HL-60/S4 (cell line): ENCODE results near the gene GAS7.

Experiments used
- in situ Hi-C: fragments of 300-500 bp; cut with MboI; formaldehyde crosslinking; loops from 2 replicates; pipeline ENCODE4 v1.14.3; 2022; ENCODE audit warnings: low sequenced_read_pairs

Gene GAS7

GRCh38 chr17:10053782-10054540 lies 144.4 kb downstream of the GAS7 start:
- in situ Hi-C loops: no loop called here

- in situ Hi-C loops: no loop called here
Observed at GRCh38 chr17:10052106-10052813, 146.1 kb downstream of the GAS7 start.

DNA sequence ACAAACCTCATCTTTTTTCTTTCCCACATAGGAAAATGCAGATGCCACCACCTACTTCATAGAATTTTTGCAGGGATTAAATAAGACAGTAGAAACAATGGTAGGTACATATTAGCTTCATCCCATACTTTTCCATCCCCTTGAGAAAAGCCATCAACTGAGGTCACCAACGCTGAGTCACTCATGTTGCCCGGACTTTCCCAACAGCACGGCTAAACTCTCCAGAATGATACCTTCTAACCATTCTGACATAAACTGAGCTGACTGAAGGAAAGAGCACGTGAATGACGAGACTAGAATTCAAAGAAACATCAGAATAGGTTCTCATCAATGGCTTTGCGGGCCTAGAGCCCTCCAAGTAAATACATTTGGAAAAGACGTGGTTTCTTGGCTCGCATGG lies 147.3 kb downstream of the GAS7 start:
- in situ Hi-C loops: no loop called here

DNA sequence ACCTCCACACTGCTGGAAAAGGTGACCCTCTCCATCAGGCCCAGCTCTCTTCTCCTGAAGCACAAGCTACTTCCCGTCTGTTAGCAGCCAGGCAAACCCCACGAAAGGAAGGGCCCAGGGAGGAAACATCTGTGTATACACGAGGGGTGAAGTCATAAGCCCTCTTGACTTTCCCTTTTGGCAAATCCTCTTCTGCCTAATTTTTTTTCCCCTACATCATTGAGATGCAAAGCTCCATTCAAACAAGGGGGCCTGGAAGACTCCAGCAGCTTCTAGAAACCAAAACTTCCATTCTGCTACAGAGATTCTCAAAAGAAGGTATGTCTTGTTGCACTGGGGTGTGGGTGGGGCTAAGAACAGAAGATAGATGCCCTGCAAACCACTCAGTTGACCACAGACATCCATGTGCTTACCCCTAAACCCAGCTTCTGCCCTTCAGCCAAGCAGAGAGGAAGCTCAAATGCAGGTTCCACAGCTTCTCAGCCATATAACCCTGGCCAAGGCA lies 147.8 kb downstream of the GAS7 start:
- in situ Hi-C loops: no loop called here

- in situ Hi-C loops: no loop called here
Observed at GRCh38 chr17:10048629-10049350, 149.6 kb downstream of the GAS7 start.

DNA sequence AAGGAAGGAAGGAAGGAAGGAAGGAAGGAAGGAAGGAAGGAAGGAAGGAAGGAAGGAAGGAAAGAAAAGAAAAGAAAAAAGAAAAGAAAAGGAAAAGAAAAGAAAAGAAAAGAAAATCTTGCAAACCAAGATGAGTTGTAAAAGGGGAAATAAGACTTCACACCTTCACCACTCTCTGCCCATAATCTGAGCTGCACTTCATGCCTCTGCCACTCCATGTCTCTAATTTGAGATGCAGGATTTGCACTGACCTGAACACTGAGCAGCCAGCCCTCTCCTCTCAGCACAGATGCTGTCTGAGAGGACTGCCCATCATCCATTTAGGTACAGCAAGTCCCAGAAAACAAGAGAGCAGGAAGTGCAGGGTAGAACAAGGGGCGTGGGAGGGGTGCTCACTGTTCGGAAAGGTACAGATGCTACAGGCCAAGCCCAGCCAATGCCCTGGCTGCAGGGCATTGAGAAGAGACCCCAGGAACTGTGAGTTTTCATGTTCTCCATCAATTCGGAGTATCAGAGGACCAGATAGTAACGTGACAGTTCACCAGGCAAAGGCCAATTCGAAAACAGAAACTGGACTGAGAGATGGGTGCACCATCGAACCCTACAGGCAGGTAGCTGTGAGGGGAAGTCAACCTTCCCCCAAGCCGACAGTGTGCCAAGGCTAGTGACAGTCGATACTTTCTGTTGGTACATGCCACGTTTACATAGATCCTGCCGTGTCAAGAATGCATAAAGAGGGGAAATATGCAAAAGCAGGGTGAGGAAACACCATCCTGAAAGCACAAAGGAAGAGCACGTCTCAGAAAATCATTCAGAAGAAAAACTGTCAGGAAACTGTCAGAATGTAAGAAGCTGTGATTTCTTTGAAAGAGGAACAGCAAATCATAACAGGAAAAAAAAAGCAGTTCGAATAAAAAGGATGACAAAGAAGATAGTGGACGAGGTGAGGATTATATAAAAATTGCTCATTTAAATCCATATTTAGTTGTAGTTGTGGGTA lies 151.3 kb downstream of the GAS7 start:
- in situ Hi-C loops: no loop called here

GRCh38 chr17:10045871-10046658 lies 152.3 kb downstream of the GAS7 start:
- in situ Hi-C loops: no loop called here

- in situ Hi-C loops: no loop called here
Observed at GRCh38 chr17:10042589-10043244, 155.7 kb downstream of the GAS7 start.

DNA sequence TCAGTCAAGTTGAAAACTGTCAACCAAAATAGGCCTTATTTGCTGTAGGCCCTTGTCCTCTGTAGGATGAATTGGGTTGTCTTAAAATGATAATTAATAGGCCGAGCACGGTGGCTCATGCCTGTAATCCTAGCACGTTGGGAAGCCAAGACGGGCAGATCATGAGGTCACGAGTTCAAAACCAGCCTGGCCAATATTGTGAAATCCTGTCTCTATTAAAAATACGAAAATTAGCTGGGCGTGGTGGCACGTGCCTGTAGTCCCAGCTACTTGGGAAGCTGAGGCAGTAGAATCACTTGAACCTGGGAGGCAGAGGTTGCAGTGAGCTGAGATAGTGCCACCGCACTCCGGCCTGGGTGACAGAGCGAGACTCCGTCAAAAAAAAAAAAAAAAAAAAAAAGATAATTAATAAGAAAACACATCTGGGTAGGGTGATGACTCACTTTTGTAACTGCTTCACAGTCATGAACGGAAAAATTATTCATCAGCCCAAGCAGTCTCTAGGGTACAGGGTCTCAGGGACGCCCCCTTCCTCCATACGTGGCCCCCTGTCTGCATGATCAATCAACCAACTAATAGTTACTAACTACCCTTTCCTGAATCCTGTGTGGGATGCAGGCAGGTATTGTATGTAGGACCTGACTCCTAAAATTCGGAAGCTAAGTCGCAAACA lies 156.4 kb downstream of the GAS7 start:
- in situ Hi-C loops: no loop called here

DNA sequence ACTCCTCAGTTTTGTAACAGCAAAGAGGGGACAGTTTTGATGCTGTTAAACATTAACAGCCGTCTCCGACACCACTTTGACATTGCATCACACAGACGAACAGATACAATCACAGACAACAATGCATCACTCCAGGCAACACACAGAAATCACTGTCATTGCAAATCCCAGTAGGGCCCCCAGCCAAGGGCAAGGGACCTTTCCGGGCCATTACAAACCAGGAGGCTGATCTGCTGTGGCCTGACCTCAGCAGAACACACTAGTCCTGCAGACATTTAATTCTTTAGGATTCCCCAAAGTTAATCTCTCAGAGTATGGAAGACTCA lies 157.2 kb downstream of the GAS7 start:
- in situ Hi-C loops: no loop called here

GRCh38 chr17:10036511-10037061 lies 161.8 kb downstream of the GAS7 start:
- in situ Hi-C loops: no loop called here

DNA sequence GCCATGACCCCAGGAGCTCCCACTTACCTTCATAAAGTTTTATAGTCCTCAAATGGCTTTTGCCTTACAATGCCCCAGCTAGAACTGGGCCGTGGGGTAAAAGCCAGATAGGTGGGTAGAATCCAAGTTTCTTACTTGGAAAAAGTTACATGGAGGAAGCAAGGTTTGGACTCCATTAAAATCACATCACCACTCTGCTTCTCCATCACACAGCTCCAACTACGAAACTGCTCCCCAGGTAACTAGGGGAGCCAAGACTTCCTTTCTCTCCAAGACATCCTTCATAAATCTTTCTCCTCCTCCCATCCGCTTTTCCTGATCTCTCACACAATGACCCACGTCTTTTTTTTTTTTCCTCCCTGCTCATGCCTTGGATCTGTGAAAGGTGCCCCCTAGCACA lies 162.5 kb downstream of the GAS7 start:
- in situ Hi-C loops: no loop called here

DNA sequence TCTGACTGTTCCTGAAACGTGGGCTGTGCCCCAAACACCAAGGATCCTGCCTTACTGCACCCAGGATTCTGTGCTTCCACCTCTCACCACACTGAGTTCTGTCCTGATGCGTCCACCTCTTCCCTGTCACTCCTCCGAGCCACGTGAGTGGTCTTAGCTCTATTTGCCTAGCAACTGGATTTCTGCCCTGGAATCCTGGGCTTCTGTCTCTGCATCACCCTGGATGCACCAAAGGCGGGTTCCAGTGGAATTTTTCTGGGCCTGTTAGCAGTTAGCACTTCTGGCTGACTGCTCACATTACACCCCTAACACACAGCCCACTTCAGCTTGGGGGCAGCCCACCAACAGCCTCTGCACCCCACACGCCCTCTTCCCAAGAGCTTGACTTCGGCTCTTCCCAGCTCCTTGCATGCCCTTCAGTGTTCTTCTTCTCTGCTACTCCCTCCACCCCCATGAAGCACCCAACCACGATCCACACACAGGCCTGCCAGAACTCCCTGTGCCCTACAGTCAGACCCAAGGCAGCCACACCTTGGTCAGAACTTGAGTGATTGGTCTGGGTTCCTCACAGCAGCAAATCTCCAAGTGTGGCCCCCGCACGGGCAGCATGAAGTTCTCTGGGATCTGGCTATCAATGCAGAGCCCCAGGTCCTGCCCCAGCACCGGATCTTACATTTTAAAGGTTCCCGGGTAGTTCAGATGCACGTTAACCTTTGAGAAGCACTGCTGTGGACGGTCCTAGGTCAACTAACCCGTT lies 163.5 kb downstream of the GAS7 start:
- in situ Hi-C loops: no loop called here

GRCh38 chr17:10033959-10034358 lies 164.4 kb downstream of the GAS7 start:
- in situ Hi-C loops: no loop called here

GRCh38 chr17:10033449-10033848 lies 165.0 kb downstream of the GAS7 start:
- in situ Hi-C loops: no loop called here

- in situ Hi-C loops: no loop called here
Observed at GRCh38 chr17:10032118-10032852, 166.1 kb downstream of the GAS7 start.

DNA sequence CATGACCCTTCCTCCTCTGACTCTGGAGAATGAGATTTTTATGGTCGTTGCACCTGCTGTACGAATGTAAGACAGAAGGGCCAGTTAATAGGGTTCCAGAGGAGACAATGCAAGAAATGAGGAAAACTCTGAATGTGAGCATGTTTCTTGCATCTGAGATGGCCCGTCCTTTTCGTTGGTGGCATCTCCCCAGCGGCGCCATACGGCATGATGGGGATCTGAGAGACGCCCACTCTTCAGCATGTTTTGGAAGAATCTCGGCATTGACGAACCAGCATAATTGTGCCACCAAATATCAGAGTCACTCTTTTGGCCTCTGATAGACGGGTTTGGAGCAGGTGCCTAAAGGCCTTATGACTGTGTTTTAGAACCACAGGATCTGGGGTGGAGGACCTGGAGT lies 166.8 kb downstream of the GAS7 start:
- in situ Hi-C loops: no loop called here
